Transverse colon (tissue), 4 donors: ENCODE data around the gene NLGN2.

Source experiments
- POLR2AphosphoS5 ChIP-seq, 3 donors: sonication (generic); formaldehyde crosslinking; IDR thresholded peaks; one replicate each; pipeline ENCODE4 v1.6.1; 2016; ENCODE audit warnings: antibody characterized with exemption in 3 of 3
- TF ChIP-seq, protein P1 (sequence below), 5 experiments: fragments of 200-600 bp in 3 of 5; fragments of 450-650 bp in 2 of 5; sonication (generic) in 3 of 5; IDR thresholded peaks; 1 replicate in 2 of 5; 2 replicates in 3 of 5; pipeline ENCODE4 v1.5.1; 2016 to 2017; ENCODE audit warnings: antibody characterized with exemption in 5 of 5, inconsistent platforms in 3 of 5, mild to moderate bottlenecking in 2 of 5, moderate library complexity in 1 of 5

DNA sequence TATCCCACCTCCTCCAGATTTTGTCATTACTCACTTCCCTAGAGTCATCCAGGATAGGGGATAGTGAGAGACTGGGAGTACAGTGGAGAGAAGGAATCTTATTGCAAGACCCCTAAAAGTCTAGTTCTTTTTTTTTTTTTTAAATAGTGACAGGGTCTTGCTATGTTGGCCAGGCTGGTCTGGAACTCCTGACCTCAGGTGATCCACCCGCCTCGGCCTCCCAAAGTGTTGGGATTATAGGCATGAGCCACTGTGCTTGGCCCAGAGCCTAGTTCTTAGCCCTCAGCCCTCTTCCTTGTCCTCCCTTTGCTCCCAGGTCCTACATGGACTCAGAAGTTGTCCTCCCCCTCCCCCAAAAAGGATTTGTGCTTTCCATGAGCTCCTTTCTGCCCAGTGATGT is 34.5 kb downstream of the NLGN2 start:
- TF ChIP-seq, protein P1, sequence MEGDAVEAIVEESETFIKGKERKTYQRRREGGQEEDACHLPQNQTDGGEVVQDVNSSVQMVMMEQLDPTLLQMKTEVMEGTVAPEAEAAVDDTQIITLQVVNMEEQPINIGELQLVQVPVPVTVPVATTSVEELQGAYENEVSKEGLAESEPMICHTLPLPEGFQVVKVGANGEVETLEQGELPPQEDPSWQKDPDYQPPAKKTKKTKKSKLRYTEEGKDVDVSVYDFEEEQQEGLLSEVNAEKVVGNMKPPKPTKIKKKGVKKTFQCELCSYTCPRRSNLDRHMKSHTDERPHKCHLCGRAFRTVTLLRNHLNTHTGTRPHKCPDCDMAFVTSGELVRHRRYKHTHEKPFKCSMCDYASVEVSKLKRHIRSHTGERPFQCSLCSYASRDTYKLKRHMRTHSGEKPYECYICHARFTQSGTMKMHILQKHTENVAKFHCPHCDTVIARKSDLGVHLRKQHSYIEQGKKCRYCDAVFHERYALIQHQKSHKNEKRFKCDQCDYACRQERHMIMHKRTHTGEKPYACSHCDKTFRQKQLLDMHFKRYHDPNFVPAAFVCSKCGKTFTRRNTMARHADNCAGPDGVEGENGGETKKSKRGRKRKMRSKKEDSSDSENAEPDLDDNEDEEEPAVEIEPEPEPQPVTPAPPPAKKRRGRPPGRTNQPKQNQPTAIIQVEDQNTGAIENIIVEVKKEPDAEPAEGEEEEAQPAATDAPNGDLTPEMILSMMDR (IDR thresholded peaks at IDR 0.05), result no peak
- TF ChIP-seq POLR2AphosphoS5 (IDR thresholded peaks at IDR 0.05), result no peak
